ENCODE measurements around the gene TCF12.

The TCF12 gene

GRCh38 chr15:57048930-57049549, 130.6 kb downstream of the TCF12 start:
- no peak for DNase-seq (ENCODE audit: low read depth in 3 of 3)

GRCh38 chr15:57053470-57053869, 135.0 kb downstream of the TCF12 start:
- DNase-seq (ENCODE audit: low read depth in 3 of 3) = no peak

- no peak for DNase-seq (ENCODE audit: low read depth in 3 of 3)
Observed at GRCh38 chr15:57054204-57054750, 135.8 kb downstream of the TCF12 start.

- DNase-seq (ENCODE audit: low read depth in 3 of 3) = no peak
Observed at GRCh38 chr15:57056357-57056756, 137.9 kb downstream of the TCF12 start.

- no peak for DNase-seq (ENCODE audit: low read depth in 3 of 3)
Observed at GRCh38 chr15:57057134-57057930, 138.9 kb downstream of the TCF12 start.

GRCh38 chr15:57059026-57059660, 140.7 kb downstream of the TCF12 start:
- DNase-seq (ENCODE audit: low read depth in 3 of 3) = no peak

- DNase-seq (ENCODE audit: low read depth in 3 of 3) = no peak
Observed at GRCh38 chr15:57060799-57061198, 142.4 kb downstream of the TCF12 start.

- DNase-seq (ENCODE audit: low read depth in 3 of 3) = no peak
Observed at GRCh38 chr15:57061281-57061680, 142.8 kb downstream of the TCF12 start.

GRCh38 chr15:57061696-57062095, 143.3 kb downstream of the TCF12 start:
- no peak for DNase-seq (ENCODE audit: low read depth in 3 of 3)

GRCh38 chr15:57064033-57064432, 145.6 kb downstream of the TCF12 start:
- DNase-seq (ENCODE audit: low read depth in 3 of 3) = no peak

- DNase-seq (ENCODE audit: low read depth in 3 of 3) = no peak
Observed at GRCh38 chr15:57069423-57069822, 151.0 kb downstream of the TCF12 start.

- DNase-seq (ENCODE audit: low read depth in 3 of 3) = no peak
Observed at GRCh38 chr15:57070674-57071073, 152.2 kb downstream of the TCF12 start.

GRCh38 chr15:57079446-57079845, 161.0 kb downstream of the TCF12 start:
- no peak for DNase-seq (ENCODE audit: low read depth in 3 of 3)

- no peak for DNase-seq (ENCODE audit: low read depth in 3 of 3)
Observed at GRCh38 chr15:57079931-57080620, 161.6 kb downstream of the TCF12 start.

GRCh38 chr15:57082054-57082728, 163.7 kb downstream of the TCF12 start:
- no peak for DNase-seq (ENCODE audit: low read depth in 3 of 3)

GRCh38 chr15:57084192-57084591, 165.7 kb downstream of the TCF12 start:
- DNase-seq (ENCODE audit: low read depth in 3 of 3) = no peak

- no peak for DNase-seq (ENCODE audit: low read depth in 3 of 3)
Observed at GRCh38 chr15:57085267-57085666, 166.8 kb downstream of the TCF12 start.

GRCh38 chr15:57086857-57087427, 168.5 kb downstream of the TCF12 start:
- DNase-seq (ENCODE audit: low read depth in 3 of 3) = no peak

GRCh38 chr15:57089815-57090495, 171.5 kb downstream of the TCF12 start:
- no peak for DNase-seq (ENCODE audit: low read depth in 3 of 3)

GRCh38 chr15:57090496-57090859, 172.0 kb downstream of the TCF12 start:
- no peak for DNase-seq (ENCODE audit: low read depth in 3 of 3)

- no peak for DNase-seq (ENCODE audit: low read depth in 3 of 3)
Observed at GRCh38 chr15:57091636-57092035, 173.2 kb downstream of the TCF12 start.
